NCI-H1092 treated with DMSO at 0.1 percent for 48 hours (cell line): ENCODE results near the gene SMOC2.

Experiments used
- DNase-seq: peaks from one replicate; lab custom pipeline; 2025; lab: John Stamatoyannopoulos, UW

SMOC2 gene

GRCh38 chr6:168415993-168416530 is 24.9 kb upstream of the SMOC2 start:
- no peak for DNase-seq

GRCh38 chr6:168416531-168416930 is 24.5 kb upstream of the SMOC2 start:
- DNase-seq, result no peak

- DNase-seq, result peak; percentile 97
Observed at GRCh38 chr6:168417191-168417590, 23.8 kb upstream of the SMOC2 start.

- peak; percentile 88 for DNase-seq
Observed at GRCh38 chr6:168417679-168418557, 23.1 kb upstream of the SMOC2 start.

- DNase-seq, result no peak
Observed at GRCh38 chr6:168418711-168419121, 22.3 kb upstream of the SMOC2 start.

- no peak for DNase-seq
Observed at GRCh38 chr6:168419569-168419968, 21.4 kb upstream of the SMOC2 start.

- no peak for DNase-seq
Observed at GRCh38 chr6:168420084-168420483, 20.9 kb upstream of the SMOC2 start.

GRCh38 chr6:168420706-168421105 is 20.3 kb upstream of the SMOC2 start:
- DNase-seq, result no peak

GRCh38 chr6:168427184-168427583 is 13.8 kb upstream of the SMOC2 start:
- no peak for DNase-seq

- DNase-seq, result peak; percentile 44
Observed at GRCh38 chr6:168428052-168428826, 12.7 kb upstream of the SMOC2 start.

- no peak for DNase-seq
Observed at GRCh38 chr6:168428863-168429262, 12.1 kb upstream of the SMOC2 start.

GRCh38 chr6:168432196-168432595 is 8.8 kb upstream of the SMOC2 start:
- DNase-seq, result no peak

- DNase-seq, result no peak
Observed at GRCh38 chr6:168433898-168434297, 7.1 kb upstream of the SMOC2 start.

GRCh38 chr6:168434505-168434904 is 6.5 kb upstream of the SMOC2 start:
- no peak for DNase-seq

- DNase-seq, result no peak
Observed at GRCh38 chr6:168437751-168438150, 3.2 kb upstream of the SMOC2 start.

- DNase-seq, result no peak
Observed at GRCh38 chr6:168438783-168439520, 2.0 kb upstream of the SMOC2 start.

- no peak for DNase-seq
Observed at GRCh38 chr6:168439794-168440450, 1.1 kb upstream of the SMOC2 start.

- peak; percentile 51 for DNase-seq
Observed at GRCh38 chr6:168441434-168442391, 729 bp downstream of the SMOC2 start.

GRCh38 chr6:168442646-168443045 is 1.7 kb downstream of the SMOC2 start:
- DNase-seq, result no peak

GRCh38 chr6:168447282-168447681 is 6.3 kb downstream of the SMOC2 start:
- DNase-seq, result no peak
